Measurements from ENCODE around the gene ETV3.

The ETV3 gene

GRCh38 chr1:157151073-157151472 lies 12.9 kb upstream of the ETV3 start:
- no peaks in the 10 kb centered on the region for H3K9me2 ChIP-seq (replicated peaks; ENCODE audit: insufficient read depth, low read length)
- no peaks in the 10 kb centered on the region for H3F3A ChIP-seq (ENCODE audit: insufficient read depth)

GRCh38 chr1:157150631-157151030 lies 12.4 kb upstream of the ETV3 start:
- Histone ChIP-seq H3K4me2 (ENCODE audit: low read depth, low read length, poor library complexity, severe bottlenecking) (no peak overlapping the region), H3K9me2 (replicated peaks; ENCODE audit: insufficient read depth, low read length) (no peaks in the 10 kb centered on the region), H3K4me3 (ENCODE audit: insufficient read depth, low read length, poor library complexity, severe bottlenecking) (no peak overlapping the region), H3K27ac (ENCODE audit: low read depth, low read length) (no peak overlapping the region), H3K9me3 (ENCODE audit: insufficient read depth, low read length) (no peaks in the 10 kb centered on the region), H3K79me2 (ENCODE audit: insufficient read depth, low read length) (no peaks in the 10 kb centered on the region), H3K27me3 (ENCODE audit: low read length) (no peaks in the 10 kb centered on the region), H2AFZ (ENCODE audit: low read depth, low read length, severe bottlenecking) (no peak overlapping the region), H3K9ac (ENCODE audit: low read length) (no peak overlapping the region), H4K20me1 (ENCODE audit: low read depth, low read length) (no peaks in the 10 kb centered on the region), H3K36me3 (ENCODE audit: low read length) (no peaks in the 10 kb centered on the region), H3F3A (ENCODE audit: insufficient read depth) (no peaks in the 10 kb centered on the region)
- TF ChIP-seq EZH2phosphoT487 (conservative IDR thresholded peaks at IDR 0.05; ENCODE audit: low read length) (no peak), CTCF (IDR thresholded peaks at IDR 0.05; ENCODE audit: insufficient read depth, low read length, poor library complexity, severe bottlenecking) (no peak)

More at GRCh38 chr1:157151073-157151472, 12.9 kb upstream of the ETV3 start:
- H3K27ac ChIP-seq (ENCODE audit: low read depth, low read length), result no peak overlapping the region
- H3K9me3 ChIP-seq (ENCODE audit: insufficient read depth, low read length), result no peaks in the 10 kb centered on the region
- TF ChIP-seq EZH2phosphoT487 (conservative IDR thresholded peaks at IDR 0.05; ENCODE audit: low read length) (no peak), CTCF (IDR thresholded peaks at IDR 0.05; ENCODE audit: insufficient read depth, low read length, poor library complexity, severe bottlenecking) (no peak)
- H3K36me3 ChIP-seq (ENCODE audit: low read length), result no peaks in the 10 kb centered on the region
- H4K20me1 ChIP-seq (ENCODE audit: low read depth, low read length), result no peaks in the 10 kb centered on the region
- no peak overlapping the region for H3K9ac ChIP-seq (ENCODE audit: low read length)
- no peak overlapping the region for H3K4me2 ChIP-seq (ENCODE audit: low read depth, low read length, poor library complexity, severe bottlenecking)
- no peaks in the 10 kb centered on the region for H3K27me3 ChIP-seq (ENCODE audit: low read length)
- no peak overlapping the region for H2AFZ ChIP-seq (ENCODE audit: low read depth, low read length, severe bottlenecking)
- no peaks in the 10 kb centered on the region for H3K79me2 ChIP-seq (ENCODE audit: insufficient read depth, low read length)
- H3K4me3 ChIP-seq (ENCODE audit: insufficient read depth, low read length, poor library complexity, severe bottlenecking), result no peak overlapping the region

- H3K27ac ChIP-seq (ENCODE audit: low read depth, low read length), result no peak overlapping the region
- no peaks in the 10 kb centered on the region for H4K20me1 ChIP-seq (ENCODE audit: low read depth, low read length)
- H3K4me2 ChIP-seq (ENCODE audit: low read depth, low read length, poor library complexity, severe bottlenecking), result no peak overlapping the region
- H3F3A ChIP-seq (ENCODE audit: insufficient read depth), result no peaks in the 10 kb centered on the region
- no peak for TF ChIP-seq CTCF (IDR thresholded peaks at IDR 0.05; ENCODE audit: insufficient read depth, low read length, poor library complexity, severe bottlenecking)
- no peak for TF ChIP-seq EZH2phosphoT487 (conservative IDR thresholded peaks at IDR 0.05; ENCODE audit: low read length)
- no peaks in the 10 kb centered on the region for H3K36me3 ChIP-seq (ENCODE audit: low read length)
- H3K79me2 ChIP-seq (ENCODE audit: insufficient read depth, low read length), result no peaks in the 10 kb centered on the region
- H3K9me2 ChIP-seq (replicated peaks; ENCODE audit: insufficient read depth, low read length), result no peaks in the 10 kb centered on the region
- H2AFZ ChIP-seq (ENCODE audit: low read depth, low read length, severe bottlenecking), result peak overlapping the region; percentile 20
- H3K4me3 ChIP-seq (ENCODE audit: insufficient read depth, low read length, poor library complexity, severe bottlenecking), result no peak overlapping the region
- H3K9ac ChIP-seq (ENCODE audit: low read length), result no peak overlapping the region
- no peaks in the 10 kb centered on the region for H3K9me3 ChIP-seq (ENCODE audit: insufficient read depth, low read length)
- no peaks in the 10 kb centered on the region for H3K27me3 ChIP-seq (ENCODE audit: low read length)
Observed at GRCh38 chr1:157147906-157148700, 9.9 kb upstream of the ETV3 start.
